Measurements from ENCODE around the gene SYT13. TPM values are rescaled to one million over a fixed set of nuclear protein-coding genes. Genes with fewer than 3 reads are reported as not detected.

Gene SYT13
- total RNA-seq, 4 donors from 2014 or later: 0.23 to 0.83 (median 0.42) TPM; not detected in 1

GRCh38 chr11:45321669-45322068 lies 35.5 kb upstream of the SYT13 start:
- Histone ChIP-seq H3K9me3 (no peaks in the 10 kb centered on the region), H3K4me3 (no peak overlapping the region), H3K27me3 (peaks cover 0 to 10% (median 0%) of the 10 kb centered on the region in 4 donors), H3K36me3 (no peaks in the 10 kb centered on the region), H3K4me1 (peaks cover 5 to 14% (median 9%) of the 10 kb centered on the region in 4 donors), H3K27ac (replicated peaks in 1 of 4) (no peak overlapping the region)
- TF ChIP-seq POLR2AphosphoS5 (IDR thresholded peaks at IDR 0.05): no peak
- intact Hi-C loops (cut with DNase I): no loop called here
- DNase-seq (ENCODE audit: extremely low spot score): peak; percentile 70
- WGBS: 97% methylated on average over 6 of the region's 7 CpGs

GRCh38 chr11:45321031-45321595 lies 35.0 kb upstream of the SYT13 start:
- H3K27ac ChIP-seq (replicated peaks in 1 of 4): no peak overlapping the region
- H3K4me3 ChIP-seq: no peak overlapping the region
- peak; percentile 86 for DNase-seq (ENCODE audit: extremely low spot score)
- peaks cover 5 to 14% (median 9%) of the 10 kb centered on the region in 4 donors for H3K4me1 ChIP-seq
- no peaks in the 10 kb centered on the region for H3K9me3 ChIP-seq
- intact Hi-C loops (cut with DNase I): no loop called here
- H3K27me3 ChIP-seq: peaks cover 0 to 10% (median 0%) of the 10 kb centered on the region in 4 donors
- whole genome bisulfite sequencing: 86% methylated on average over 7 of the region's 7 CpGs
- no peaks in the 10 kb centered on the region for H3K36me3 ChIP-seq
- TF ChIP-seq POLR2A (IDR thresholded peaks at IDR 0.05; ENCODE audit: low read depth) (no peak), EP300 (IDR thresholded peaks at IDR 0.05) (no peak), POLR2AphosphoS5 (IDR thresholded peaks at IDR 0.05) (no peak), CTCF (IDR thresholded peaks at IDR 0.05) (no peak)

- DNase-seq (ENCODE audit: extremely low spot score): no peak
- Histone ChIP-seq H3K27me3 (peaks cover 0 to 10% (median 0%) of the 10 kb centered on the region in 4 donors), H3K9me3 (no peaks in the 10 kb centered on the region), H3K27ac (replicated peaks in 1 of 4) (no peak overlapping the region), H3K36me3 (no peaks in the 10 kb centered on the region), H3K4me1 (peaks cover 5 to 14% (median 11%) of the 10 kb centered on the region in 4 donors), H3K4me3 (no peak overlapping the region)
- intact Hi-C loops (cut with DNase I): no loop called here
- TF ChIP-seq EP300 (IDR thresholded peaks at IDR 0.05): no peak
- no peak for TF ChIP-seq CTCF (IDR thresholded peaks at IDR 0.05)
- no peak for TF ChIP-seq POLR2AphosphoS5 (IDR thresholded peaks at IDR 0.05)
- TF ChIP-seq POLR2A (IDR thresholded peaks at IDR 0.05; ENCODE audit: low read depth): no peak
- 90% methylated on average over 4 of the region's 4 CpGs for WGBS
These were observed 34.2 kb upstream of the SYT13 start for GRCh38 chr11:45320371-45320770.

GRCh38 chr11:45319077-45319476 lies 32.9 kb upstream of the SYT13 start:
- H3K4me1 ChIP-seq: peaks cover 5 to 13% (median 9%) of the 10 kb centered on the region in 4 donors

GRCh38 chr11:45318516-45318915 lies 32.4 kb upstream of the SYT13 start:
- WGBS: 88% methylated on average over 2 of the region's 2 CpGs
- Histone ChIP-seq H3K4me1 (peaks cover 1 to 9% (median 6%) of the 10 kb centered on the region in 4 donors), H3K27ac (replicated peaks in 1 of 4) (no peak overlapping the region)

More at GRCh38 chr11:45319077-45319476, 32.9 kb upstream of the SYT13 start:
- no peak overlapping the region for H3K4me3 ChIP-seq
- intact Hi-C loops (cut with DNase I): no loop called here
- no peak overlapping the region for H3K27ac ChIP-seq (replicated peaks in 1 of 4)
- WGBS: 73% methylated on average over 1 of the region's 1 CpG
- DNase-seq (ENCODE audit: extremely low spot score): peak; percentile 7
- no peaks in the 10 kb centered on the region for H3K36me3 ChIP-seq
- H3K9me3 ChIP-seq: no peaks in the 10 kb centered on the region
- peaks cover 0 to 10% (median 0%) of the 10 kb centered on the region in 4 donors for H3K27me3 ChIP-seq
- TF ChIP-seq POLR2A (IDR thresholded peaks at IDR 0.05; ENCODE audit: low read depth) (no peak), EP300 (IDR thresholded peaks at IDR 0.05) (no peak), POLR2AphosphoS5 (IDR thresholded peaks at IDR 0.05) (no peak), CTCF (IDR thresholded peaks at IDR 0.05) (no peak)

More at GRCh38 chr11:45318516-45318915, 32.4 kb upstream of the SYT13 start:
- no peak for DNase-seq (ENCODE audit: extremely low spot score)
- intact Hi-C loops (cut with DNase I): no loop called here
- Histone ChIP-seq H3K36me3 (no peaks in the 10 kb centered on the region), H3K27me3 (peaks cover 0 to 10% (median 0%) of the 10 kb centered on the region in 4 donors), H3K9me3 (no peaks in the 10 kb centered on the region), H3K4me3 (no peak overlapping the region)
- no peak for TF ChIP-seq POLR2A (IDR thresholded peaks at IDR 0.05; ENCODE audit: low read depth)
- TF ChIP-seq CTCF (IDR thresholded peaks at IDR 0.05): no peak
- no peak for TF ChIP-seq EP300 (IDR thresholded peaks at IDR 0.05)
- TF ChIP-seq POLR2AphosphoS5 (IDR thresholded peaks at IDR 0.05): no peak

Data from esophagus muscularis mucosa (tissue), 4 donors.